ENCODE data around the gene SERPINC1. TPM values are rescaled to one million over a fixed set of nuclear protein-coding genes. Genes with fewer than 3 reads are reported as not detected.
A peak's percentile ranks its signal among the peaks of the same experiment; 100 is the strongest.

The SERPINC1 gene
- total and polyA plus RNA-seq, 2 of the 8 experiments (the other 6 are each of a cell fraction or from before 2014, with no cell fraction given): 0.08 TPM; not detected in 1

DNA sequence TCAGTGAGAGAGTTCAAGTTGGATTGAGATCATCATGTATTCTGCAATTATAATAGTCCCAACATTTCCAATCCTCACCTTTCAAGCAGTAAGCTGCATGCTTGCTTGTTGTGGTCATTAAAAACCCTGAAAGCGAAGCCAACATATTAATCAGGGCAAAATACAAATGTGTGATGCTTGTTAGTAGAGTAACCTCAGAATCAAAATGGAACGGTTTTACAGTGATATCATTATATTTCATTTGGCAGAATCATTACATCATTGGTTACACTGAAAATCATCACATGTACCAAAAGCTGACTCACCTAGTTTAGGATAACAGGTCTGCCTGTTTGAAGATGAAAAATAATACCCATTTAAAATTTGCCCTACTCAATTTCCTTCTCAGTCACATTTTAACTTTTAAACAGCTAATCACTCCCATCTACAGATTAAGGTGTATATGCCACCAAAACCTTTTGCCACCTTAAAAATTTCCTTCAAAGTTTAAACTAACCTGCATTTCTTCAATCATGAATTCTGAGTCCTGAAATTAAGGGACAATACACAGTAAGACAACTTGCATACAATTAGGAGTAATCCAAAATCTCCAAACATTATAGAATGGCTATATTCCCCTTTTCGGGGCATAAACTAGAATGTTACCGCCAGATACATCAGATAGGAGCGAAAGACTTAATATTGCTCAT, 52.8 kb downstream of the SERPINC1 start:
- H3K9ac ChIP-seq (replicated peaks in 1 of 4; ENCODE audit: extremely low read depth in 1 of 4, low read depth in 3 of 4, low read length in 3 of 4): peak overlapping the region in 2 of 4 experiments; percentile 5 to 23; a peak in 3 of 7 replicates
- peaks cover 25 to 49% (median 43%) of the 10 kb centered on the region in 4 experiments for H3K36me3 ChIP-seq (ENCODE audit: control insufficient read depth in 2 of 4, insufficient read depth in 4 of 4, low read length in 3 of 4)
- CTCF ChIA-PET (ENCODE audit: partially characterized antibody): interaction anchor here (0.7 to 1.8 kb wide), 3 partner anchors 55 to 1185 kb away, joined by 3 to 6 read pairs (median 4); no protein-coding TSS in a partner anchor
- no peak overlapping the region for H2AK5ac ChIP-seq (ENCODE audit: low read depth, low read length)
- H3K27me3 ChIP-seq (replicated peaks in 1 of 4; ENCODE audit: control insufficient read depth in 3 of 4, extremely low read depth in 1 of 4, insufficient read depth in 3 of 4, low read length in 3 of 4): no peaks in the 10 kb centered on the region
- H2AFZ ChIP-seq (ENCODE audit: low read length): no peak overlapping the region
- H4K20me1 ChIP-seq (replicated peaks in 1 of 2; ENCODE audit: control insufficient read depth in 1 of 2, insufficient read depth in 2 of 2, low read length in 2 of 2): peaks cover 7 to 11% of the 10 kb centered on the region in 2 experiments
- no peak overlapping the region for H2BK20ac ChIP-seq (ENCODE audit: low read length)
- no peak overlapping the region for H4K5ac ChIP-seq (ENCODE audit: insufficient read length, low read depth, low read length)
- DNase-seq (ENCODE audit: low read depth in 1 of 2, low spot score in 2 of 2) (no peak), FAIRE-seq (no peak)
- WGBS, 2 experiments (ENCODE audit: extremely low coverage in 1 of 2, insufficient coverage in 1 of 2, insufficient read length in 1 of 2, insufficient replicate concordance in 2 of 2, low coverage in 1 of 2, low lambda C conversion rate in 2 of 2, missing lambda C conversion rate in 1 of 2): 85% methylated on average over 5 of the region's 5 CpGs; no CpG with 5 or more reads in 1 of the 2 experiments
- H4K91ac ChIP-seq (replicated peaks; ENCODE audit: insufficient read length, low read length): no peak overlapping the region
- peak overlapping the region; percentile 68 to 95 for H3K4me2 ChIP-seq (ENCODE audit: insufficient read depth in 1 of 2, low read depth in 2 of 2, low read length in 2 of 2)
- TF ChIP-seq POLR2A (IDR thresholded peaks at IDR 0.05; ENCODE audit: control extremely low read depth in 1 of 2, low read depth in 2 of 2, low read length in 2 of 2): peak in 1 of 2 experiments; percentile 15; a peak in 1 of 3 replicates
- no peak for TF ChIP-seq CREB1 (IDR thresholded peaks at IDR 0.05)
- peak; percentile 72; the same call in 1 of the 2 replicates for TF ChIP-seq POLR2AphosphoS5 (IDR thresholded peaks at IDR 0.05; ENCODE audit: low read depth, low read length)
- TF ChIP-seq SP4 (IDR thresholded peaks at IDR 0.05; ENCODE audit: low read length): no peak
- no peak overlapping the region for H2BK15ac ChIP-seq (ENCODE audit: low read length)
- POLR2A ChIA-PET (ENCODE audit: partially characterized antibody): interaction anchor here (0.5 to 13.3 kb wide), 27 partner anchors 12 to 480 kb away, joined by 3 to 475 read pairs (median 5); partner anchors contain the start of genes CENPL, DARS2, RC3H1 and SERPINC1
- H3K9me3 ChIP-seq (ENCODE audit: insufficient read depth in 2 of 2, low read depth in 1 of 2, low read length in 1 of 2): no peaks in the 10 kb centered on the region
- no peak overlapping the region for H3K56ac ChIP-seq (replicated peaks; ENCODE audit: insufficient read length, low read depth, low read length)
- no peak overlapping the region for H3K18ac ChIP-seq (ENCODE audit: extremely low read depth, low read length)
- no peak overlapping the region for H2BK12ac ChIP-seq (ENCODE audit: low read depth, low read length)
- no peak overlapping the region for H4K8ac ChIP-seq (ENCODE audit: extremely low read depth, insufficient read depth, low read length)
- peak overlapping the region; percentile 3 to 100 (median 90); a peak in 5 of 8 replicates for H3K4me3 ChIP-seq (ENCODE audit: extremely low read depth in 1 of 4, insufficient read depth in 2 of 4, low read depth in 3 of 4, low read length in 4 of 4)
- no peak overlapping the region for H3K14ac ChIP-seq (ENCODE audit: insufficient read length)
- no peak overlapping the region for H2BK5ac ChIP-seq (ENCODE audit: low read depth, low read length)
- no peak overlapping the region for H3K23ac ChIP-seq (ENCODE audit: insufficient read length)
- H2BK120ac ChIP-seq (replicated peaks; ENCODE audit: low read depth, low read length): no peak overlapping the region
- H3K4ac ChIP-seq (replicated peaks; ENCODE audit: insufficient read length, low read depth, low read length): no peak overlapping the region
- H3K79me2 ChIP-seq (ENCODE audit: control insufficient read depth in 1 of 2, insufficient read depth in 2 of 2, low read length in 2 of 2): peaks cover 0 to 33% of the 10 kb centered on the region in 2 experiments; a peak in 3 of 4 replicates
- peaks cover 2 to 10% (median 4%) of the 10 kb centered on the region in 4 experiments; a peak in 5 of 7 replicates for H3K4me1 ChIP-seq (replicated peaks in 1 of 4; ENCODE audit: control insufficient read depth in 3 of 4, insufficient read depth in 4 of 4, low read length in 3 of 4)
- no peaks in the 10 kb centered on the region for H3K79me1 ChIP-seq (ENCODE audit: low read depth, low read length)
- H3K23me2 ChIP-seq (ENCODE audit: low read depth, low read length): peaks cover 3% of the 10 kb centered on the region
- H3K27ac ChIP-seq (ENCODE audit: low read depth, low read length): no peak overlapping the region

Measured in H1 (cell line).